Stimulated activated CD8-positive, alpha-beta memory T cell treated with anti-CD3 and anti-CD28 coated beads, Interleukin-4, amount 100 ng/mL, for 24 hours (primary cell): ENCODE measurements around the gene NCR3LG1.
"Not testable (repeated sequence)": the region's sequence is repeated elsewhere in the genome, so short reads cannot be mapped to it uniquely, and the experiment has no call there.

Experiments used
- DNase-seq: peaks from one replicate; pipeline ENCODE4 v3.0.0-alpha.2; 2020; ENCODE audit warnings: low read depth

The NCR3LG1 gene

GRCh38 chr11:17410606-17411379, 59.2 kb downstream of the NCR3LG1 start:
- no peak for DNase-seq

- no peak for DNase-seq
These were observed 59.8 kb downstream of the NCR3LG1 start for GRCh38 chr11:17411418-17411817.

DNA sequence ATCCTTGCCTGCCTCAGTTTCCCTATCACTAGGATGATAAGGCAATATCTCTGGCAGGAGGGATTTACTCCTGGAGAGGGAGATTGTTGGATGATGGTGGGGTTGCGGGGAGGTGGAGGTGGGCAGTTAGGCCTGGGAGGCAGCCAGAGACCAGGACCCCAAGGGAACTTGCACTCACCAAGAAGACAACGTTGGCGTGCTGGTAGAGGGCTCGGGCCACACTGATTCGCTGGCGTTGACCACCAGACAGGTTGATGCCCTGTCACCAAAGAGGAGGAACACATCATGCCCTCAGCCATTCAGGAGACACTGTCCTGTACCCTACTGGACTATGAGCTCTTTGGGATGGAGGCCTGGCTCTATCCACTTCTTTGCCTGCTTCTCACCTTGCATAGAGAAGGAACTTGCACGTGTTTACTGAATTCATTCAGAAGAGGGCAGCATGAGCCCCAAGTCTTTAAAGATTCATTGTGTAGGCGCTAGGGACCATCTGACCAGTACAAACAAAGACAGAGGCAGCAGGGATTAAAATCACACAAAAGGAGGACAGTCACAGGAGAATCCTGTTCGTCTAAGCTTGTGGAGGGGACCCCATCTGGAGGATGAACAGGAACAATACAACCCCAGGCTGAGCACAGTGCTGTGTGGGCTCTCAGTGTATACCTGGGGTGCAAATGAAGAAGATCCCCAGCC, 61.0 kb downstream of the NCR3LG1 start:
- no peak for DNase-seq

DNA sequence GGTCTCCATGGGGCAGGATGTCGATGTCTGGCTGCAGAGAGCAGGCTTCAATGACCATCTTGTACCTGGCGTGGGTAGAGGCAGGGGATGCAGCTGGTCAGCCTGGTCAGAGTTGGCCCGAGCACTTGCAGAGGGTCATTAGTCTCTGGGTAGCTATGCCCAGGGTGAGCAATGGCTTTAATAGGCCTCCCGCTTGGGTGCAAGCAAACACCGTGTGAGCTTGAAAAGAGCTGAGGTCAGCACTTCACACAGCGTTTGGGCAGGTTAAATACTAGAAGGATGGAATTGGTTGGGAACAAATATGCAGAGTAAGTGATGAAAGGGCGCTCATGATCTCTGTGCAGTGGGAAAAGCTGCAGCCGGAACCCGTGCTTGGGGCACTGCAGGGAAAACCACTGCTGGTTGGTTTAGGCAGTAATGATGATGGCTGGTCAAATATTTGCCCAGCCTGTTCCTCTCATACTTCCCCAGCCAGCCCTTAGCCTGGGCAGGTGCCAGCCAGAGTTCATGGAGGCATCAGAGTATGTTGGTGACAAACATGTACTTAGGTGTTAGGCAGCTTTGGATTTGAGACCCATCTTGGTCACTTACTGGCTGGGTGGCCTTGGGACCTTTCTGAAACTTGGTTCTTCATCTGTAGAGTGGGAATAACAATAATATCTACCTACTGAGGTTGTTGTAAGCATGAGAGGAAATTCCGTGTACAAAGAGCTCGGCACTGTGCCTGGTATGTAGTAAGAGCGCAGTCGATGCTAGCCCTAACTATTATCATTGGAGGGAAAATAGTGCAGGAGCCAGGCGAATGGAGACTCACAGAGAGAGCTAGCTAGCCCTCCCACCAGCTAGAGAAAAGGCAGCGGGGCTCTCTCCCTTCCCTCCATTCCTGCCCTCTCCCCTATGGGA, 62.1 kb downstream of the NCR3LG1 start:
- DNase-seq = no peak

DNA sequence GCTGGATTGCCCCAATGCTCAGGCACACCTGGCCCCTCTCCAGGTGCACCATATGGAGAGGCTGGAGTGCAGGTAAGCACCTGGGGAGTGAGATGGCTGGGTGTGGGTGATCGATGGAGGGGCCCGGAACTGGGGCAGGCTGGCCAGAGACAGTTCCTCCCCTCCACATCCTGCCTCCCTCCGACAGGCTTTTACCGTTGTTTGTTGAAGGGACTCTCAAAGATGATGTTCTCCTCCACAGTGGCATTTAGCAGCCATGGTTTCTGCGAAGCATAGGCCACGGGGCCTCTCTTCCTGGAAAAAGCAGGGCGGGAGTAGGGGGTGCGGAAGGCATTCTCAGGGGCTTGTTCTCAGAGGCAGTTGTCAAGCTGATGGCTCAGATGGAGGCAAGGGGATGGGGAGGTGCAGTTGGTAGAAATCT, 62.7 kb downstream of the NCR3LG1 start:
- no peak for DNase-seq

DNA sequence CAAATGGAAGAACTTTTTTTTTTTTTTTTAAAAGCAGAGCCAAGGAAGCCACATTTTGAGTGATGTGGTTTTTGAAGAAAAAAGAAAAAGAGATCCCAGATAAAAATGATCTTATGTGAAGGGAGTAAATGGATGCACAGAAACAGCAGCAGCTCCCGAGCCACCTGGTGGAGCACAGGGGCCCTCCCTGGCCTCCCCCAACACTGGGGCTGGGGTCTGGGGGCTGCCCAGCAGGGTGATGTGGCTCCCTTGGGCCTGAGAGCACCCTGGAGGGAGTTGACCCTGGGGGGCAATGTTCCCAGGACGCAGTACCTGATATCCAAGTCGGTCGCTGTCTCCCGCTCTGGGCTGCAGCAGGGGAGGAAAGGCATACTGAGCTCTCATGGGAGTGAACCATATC, 63.4 kb downstream of the NCR3LG1 start:
- DNase-seq = no peak

DNA sequence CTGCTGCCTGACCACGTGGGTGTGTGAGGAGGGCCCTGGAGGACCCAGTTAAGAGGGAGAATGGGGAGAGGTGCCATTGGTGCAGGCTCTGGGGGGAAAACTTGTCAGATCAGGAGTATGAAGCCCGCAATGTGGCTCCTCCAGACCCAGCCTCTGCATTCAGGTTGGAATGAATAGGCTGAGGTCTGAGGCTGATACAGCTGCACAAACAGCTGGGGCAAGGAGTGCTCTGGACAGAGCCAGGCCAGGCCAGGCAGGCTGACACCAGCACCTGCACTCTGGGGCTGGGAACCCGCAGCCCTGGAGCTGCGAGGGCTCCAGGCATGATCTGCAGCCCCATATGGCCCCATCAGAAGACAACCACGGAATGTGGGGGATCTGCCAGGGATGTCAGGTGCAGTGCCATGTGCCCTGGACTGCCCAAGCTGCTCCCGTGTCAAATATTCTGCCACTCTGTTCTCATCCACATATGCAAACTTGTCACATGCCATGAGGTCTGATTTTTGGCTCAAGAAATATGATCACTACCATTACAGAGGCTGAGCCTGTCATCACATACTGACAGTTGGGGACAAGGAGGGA, 64.0 kb downstream of the NCR3LG1 start:
- no peak for DNase-seq

DNA sequence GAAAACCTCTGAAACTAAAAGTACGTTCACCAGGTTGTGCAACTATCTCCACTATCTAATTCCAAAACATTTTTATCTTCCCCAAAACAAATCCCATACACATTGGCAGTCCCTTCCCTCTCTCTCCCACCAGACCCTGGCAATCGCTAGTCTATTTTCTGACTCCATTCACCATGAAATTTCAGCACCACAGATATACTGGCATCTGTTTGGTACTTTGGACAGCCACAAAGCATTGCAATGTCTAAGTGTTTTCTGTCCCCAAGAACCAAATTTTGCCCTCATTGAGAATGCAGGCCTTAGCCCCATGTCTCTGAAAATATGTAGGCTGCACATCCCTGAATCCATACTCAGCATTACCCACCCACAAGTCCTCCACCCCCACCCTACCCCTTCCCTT, 64.9 kb downstream of the NCR3LG1 start:
- DNase-seq = no peak

DNA sequence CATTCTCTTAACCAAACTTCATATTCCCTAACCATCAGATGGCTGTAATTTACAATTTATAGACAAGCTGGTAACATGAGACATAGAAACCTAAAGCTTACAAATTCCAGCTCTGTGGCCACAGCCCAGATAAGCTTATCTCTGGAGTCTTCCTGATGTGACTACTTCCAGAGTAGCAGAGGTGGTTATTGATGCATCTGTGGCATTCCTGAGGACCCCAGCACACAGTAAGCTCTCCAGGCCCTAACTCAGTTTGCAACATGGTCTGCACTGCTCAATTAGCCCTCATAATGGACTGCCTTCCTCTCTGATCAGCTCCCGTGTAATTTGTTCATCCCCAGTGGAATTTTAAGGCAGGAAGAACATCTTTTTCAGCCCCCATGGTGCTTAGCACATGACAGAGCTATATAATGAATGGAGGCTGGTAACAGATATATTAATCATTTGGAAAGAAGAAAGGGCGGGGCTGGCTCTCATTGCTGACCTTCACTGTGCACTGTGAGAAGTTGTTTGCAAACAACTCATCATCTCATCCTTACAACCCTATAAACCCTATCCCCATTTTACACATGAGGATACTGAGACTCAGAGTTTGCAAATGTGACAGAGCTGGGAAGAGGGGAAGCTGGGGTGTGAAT, 67.0 kb downstream of the NCR3LG1 start:
- DNase-seq = no peak

- DNase-seq = no peak
These were observed 70.2 kb downstream of the NCR3LG1 start for GRCh38 chr11:17421781-17422180.

- no peak for DNase-seq
These were observed 72.1 kb downstream of the NCR3LG1 start for GRCh38 chr11:17423533-17424310.

DNA sequence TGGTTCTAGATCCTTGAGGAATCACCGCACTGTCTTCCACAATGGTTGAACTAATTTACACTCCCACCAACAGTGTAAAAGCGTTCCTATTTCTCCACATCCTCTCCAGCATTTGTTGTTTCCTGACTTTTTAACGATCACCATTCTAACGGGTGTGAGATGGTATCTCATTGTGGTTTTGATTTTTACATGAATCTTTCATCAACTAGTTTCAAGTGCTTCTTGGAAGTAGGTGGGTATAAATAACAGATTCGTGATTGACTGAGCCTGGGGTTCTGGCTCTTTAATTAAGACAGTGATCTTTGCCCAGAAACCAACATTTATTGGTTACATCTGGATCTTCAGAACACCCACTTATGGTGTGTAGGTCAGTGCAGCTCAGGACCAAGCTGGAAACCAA, 74.6 kb downstream of the NCR3LG1 start:
- not testable (repeated sequence) for DNase-seq
